ENCODE measurements around the gene BNIP3.
"Not testable (repeated sequence)": the region's sequence is repeated elsewhere in the genome, so short reads cannot be mapped to it uniquely, and the experiment has no call there.

Gene BNIP3

GRCh38 chr10:131930586-131931330 is 51.0 kb downstream of the BNIP3 start:
- no peak for DNase-seq (ENCODE audit: low read depth in 1 of 2, low spot score in 1 of 2)

GRCh38 chr10:131930150-131930549 is 51.6 kb downstream of the BNIP3 start:
- no peak for DNase-seq (ENCODE audit: low read depth in 1 of 2, low spot score in 1 of 2)

GRCh38 chr10:131929122-131929845 is 52.4 kb downstream of the BNIP3 start:
- DNase-seq (ENCODE audit: low read depth in 1 of 2, low spot score in 1 of 2), result no peak

GRCh38 chr10:131928248-131929095 is 53.3 kb downstream of the BNIP3 start:
- DNase-seq (ENCODE audit: low read depth in 1 of 2, low spot score in 1 of 2), result no peak

- DNase-seq (ENCODE audit: low read depth in 1 of 2, low spot score in 1 of 2), result no peak
These were observed 54.8 kb downstream of the BNIP3 start for GRCh38 chr10:131926743-131927595.

GRCh38 chr10:131926253-131926652 is 55.5 kb downstream of the BNIP3 start:
- no peak for DNase-seq (ENCODE audit: low read depth in 1 of 2, low spot score in 1 of 2)

GRCh38 chr10:131925716-131926115 is 56.0 kb downstream of the BNIP3 start:
- no peak for DNase-seq (ENCODE audit: low read depth in 1 of 2, low spot score in 1 of 2)

GRCh38 chr10:131925011-131925649 is 56.6 kb downstream of the BNIP3 start:
- no peak for DNase-seq (ENCODE audit: low read depth in 1 of 2, low spot score in 1 of 2)

- no peak for DNase-seq (ENCODE audit: low read depth in 1 of 2, low spot score in 1 of 2)
These were observed 58.5 kb downstream of the BNIP3 start for GRCh38 chr10:131923038-131923756.

GRCh38 chr10:131921184-131921583 is 60.5 kb downstream of the BNIP3 start:
- DNase-seq (ENCODE audit: low read depth in 1 of 2, low spot score in 1 of 2), result no peak

- no peak for DNase-seq (ENCODE audit: low read depth in 1 of 2, low spot score in 1 of 2)
These were observed 61.0 kb downstream of the BNIP3 start for GRCh38 chr10:131920693-131921092.

- no peak for DNase-seq (ENCODE audit: low read depth in 1 of 2, low spot score in 1 of 2)
These were observed 61.6 kb downstream of the BNIP3 start for GRCh38 chr10:131920151-131920550.

GRCh38 chr10:131919461-131919860 is 62.3 kb downstream of the BNIP3 start:
- not testable (repeated sequence) for DNase-seq (ENCODE audit: low read depth in 1 of 2, low spot score in 1 of 2)

Measured in activated CD4-positive, alpha-beta T cell treated with anti-CD3 and anti-CD28 coated beads, Interleukin-2, amount 50 U/mL, for 24 hours (primary cell).